ENCODE measurements around the gene ZFYVE28.

GRCh38 chr4:2300431-2301224, 117.8 kb downstream of the ZFYVE28 start:
- TF ChIP-seq CTCF (IDR thresholded peaks at IDR 0.05): no peak
- no peak for TF ChIP-seq EZH2 (IDR thresholded peaks at IDR 0.05; ENCODE audit: borderline replicate concordance, insufficient read depth, low read depth, low read length, poor library complexity, severe bottlenecking)

Data from B cell (primary cell).